ENCODE results near the gene GNG11. TPM values are rescaled to one million over a fixed set of nuclear protein-coding genes. Genes with fewer than 3 reads are reported as not detected.

The GNG11 gene
- total and polyA plus RNA-seq, 10 of the 15 experiments (the other 5 are each of a cell fraction or from before 2014, with no cell fraction given) = 0.15 to 2.4 (median 0.84) TPM

GRCh38 chr7:93923942-93924341, 2.4 kb downstream of the GNG11 start (continued):
- TF ChIP-seq E4F1 (IDR thresholded peaks at IDR 0.05; ENCODE audit: borderline replicate concordance, partially characterized antibody) = no peak

- CTCF ChIA-PET = no interaction called here
These were observed 5.3 kb downstream of the GNG11 start for GRCh38 chr7:93926800-93927199.

More at GRCh38 chr7:93926800-93927199, 5.3 kb downstream of the GNG11 start:
- TF ChIP-seq SKIL (IDR thresholded peaks at IDR 0.05; ENCODE audit: low read depth, poor library complexity, severe bottlenecking) = no peak
- DNase-seq (ENCODE audit: low read depth, low spot score) (no peak), FAIRE-seq (no peak), ATAC-seq (no peak)
- Histone ChIP-seq H3K27ac (ENCODE audit: control insufficient read depth, insufficient read depth) (no peak overlapping the region), H3K9ac (ENCODE audit: control insufficient read depth, insufficient read depth, low read length) (no peak overlapping the region), H3K79me2 (ENCODE audit: control insufficient read depth, insufficient read depth, low read length) (no peaks in the 10 kb centered on the region), H4K20me1 (ENCODE audit: control insufficient read depth, insufficient read depth) (no peaks in the 10 kb centered on the region), H2AFZ (ENCODE audit: control insufficient read depth, low read depth, low read length) (no peak overlapping the region), H3K36me3 (ENCODE audit: control insufficient read depth in 2 of 2, insufficient read depth in 2 of 2, low read length in 1 of 2) (no peaks in the 10 kb centered on the region), H3K4me3 (no peak overlapping the region), H3K27me3 (replicated peaks in 1 of 2; ENCODE audit: control insufficient read depth in 2 of 2, insufficient read depth in 2 of 2, low read length in 1 of 2) (no peaks in the 10 kb centered on the region), H3K4me2 (ENCODE audit: control insufficient read depth, insufficient read depth) (no peak overlapping the region), H3K9me3 (replicated peaks; ENCODE audit: control insufficient read depth, insufficient read depth, low read length) (no peaks in the 10 kb centered on the region), H3K4me1 (ENCODE audit: control insufficient read depth, insufficient read depth, low read length) (no peaks in the 10 kb centered on the region)
- ChIA-PET RAD21 (ENCODE audit: unreplicated experiment) (no interaction called here), POLR2A (no interaction called here), SMC1A (ENCODE audit: uncharacterized antibody, unreplicated experiment) (interaction anchor here (0.9 to 1.0 kb wide), 2 partner anchors 244 to 296 kb away, joined by 3 to 4 read pairs; no protein-coding TSS in a partner anchor)
- intact Hi-C loops (cut with micrococcal nuclease; ENCODE audit: unreplicated experiment) (loop anchor here (10.0 kb wide), 1 partner anchor 62 kb away; no protein-coding TSS in a partner anchor), in situ Hi-C loops (cut with MboI) (no loop called here)
- 57% methylated on average over 1 of the region's 1 CpG for WGBS (ENCODE audit: insufficient coverage, insufficient replicate concordance, low lambda C conversion rate, missing lambda C conversion rate)
- BruUV-seq (replicated peaks) = no TSS peak

All from GM12878 (cell line).